Heart right ventricle (tissue), 16 donors: ENCODE results near the gene B3GALT5. TPM values are rescaled to one million over a fixed set of nuclear protein-coding genes. Genes with fewer than 3 reads are reported as not detected.
A peak's percentile ranks its signal among the peaks of the same experiment; 100 is the strongest.

ENCODE experiments used
- ATAC-seq, 8 donors: fragments of 200-7000 bp; cut with Tn5 transposase; one replicate each; pipeline ENCODE4 v1.9.1; 2020; ENCODE audit warnings: mild to moderate bottlenecking in 8 of 8, moderate library complexity in 8 of 8, moderate number of reproducible peaks in 1 of 8
- DNase-seq, 2 donors: peaks; one replicate each; pipeline ENCODE4 v3.0.0-alpha.2; 2020
- H3K27ac ChIP-seq, 10 donors: fragments of 200-600 bp; sonication (generic) in 2 of 10; one replicate each; pipeline versions ENCODE4 v1.5.0 to v1.8.0; 2020 to 2022; ENCODE audit warnings: mild to moderate bottlenecking in 3 of 10
- H3K27me3 ChIP-seq, 7 donors: fragments of 200-600 bp; one replicate each; pipeline ENCODE4 v1.8.0; 2021 to 2022; ENCODE audit warnings: mild to moderate bottlenecking in 2 of 7
- H3K36me3 ChIP-seq, 9 donors: fragments of 200-600 bp; sonication (generic) in 1 of 9; one replicate each; pipeline versions ENCODE4 v1.5.0 to v1.8.0; 2020 to 2022; ENCODE audit warnings: mild to moderate bottlenecking in 2 of 9
- H3K4me1 ChIP-seq, 9 donors: fragments of 200-600 bp; sonication (generic) in 1 of 9; one replicate each; pipeline versions ENCODE4 v1.5.0 to v1.8.0; 2020 to 2022; ENCODE audit warnings: mild to moderate bottlenecking in 4 of 9
- H3K4me3 ChIP-seq, 10 donors: fragments of 200-600 bp; sonication (generic) in 2 of 10; one replicate each; pipeline versions ENCODE4 v1.5.0 to v1.8.0; 2020 to 2022; ENCODE audit warnings: mild to moderate bottlenecking in 7 of 10, moderate library complexity in 2 of 10
- H3K9me3 ChIP-seq, 11 donors: fragments of 200-600 bp in 10 of 11; sonication (generic) in 2 of 11; one replicate each; pipeline versions ENCODE4 v1.5.0 to v1.8.0; 2013 to 2022; ENCODE audit warnings: mild to moderate bottlenecking in 2 of 11, control low read depth in 1 of 11, moderate library complexity in 1 of 11
- WGBS, 2 donors: extraction: QIAGEN DNeasy Blood & Tissue Kit; methylation state at CpG; one replicate each; pipeline ENCODE4 v1.1.7; 2013; ENCODE audit warnings: inconsistent platforms in 1 of 2; 5-methylcytosine and 5-hydroxymethylcytosine counted together
- intact Hi-C, 10 donors: fragments of 100-400 bp; cut with DNase I; formaldehyde crosslinking; loops; one replicate each; pipeline versions ENCODE4 v1.11.1 to v1.14.2; 2022
- polyA plus RNA-seq, 2 donors: library from polyadenylated mRNA; stranded (reverse); fragments of 200-250 nt; gene quantifications; one replicate each; pipeline ENCODE4 v1.2.3, GENCODE V29; 2013
- total RNA-seq, 10 donors: library from RNA; stranded (reverse); fragmentation: NEBNext Ultra II Directional in 3 of 10; extraction: Animal tissue kit (Norgen Biotek cat#: 25700) in 3 of 10; gene quantifications; one replicate each; pipeline versions ENCODE4 v1.2.1 to v1.2.4, GENCODE V29; 2021 to 2023
- TF ChIP-seq, protein P1 (sequence below), 9 donors: fragments of 200-600 bp; sonication (generic) in 2 of 9; IDR thresholded peaks; one replicate each; pipeline versions ENCODE4 v1.5.0 to v1.8.0; 2021 to 2022; ENCODE audit warnings: antibody characterized with exemption in 9 of 9, mild to moderate bottlenecking in 5 of 9, moderate library complexity in 1 of 9
- donor health status: Arrhythmogenic right ventricular cardiomyopathy.
- donor health status: ischemic (EF 13 %, LVEDD 7.1; RV severe dilation, severe dysfunction).
- donor health status: healthy with polysubstance abuse.
- donor health status: DM: no; HTN: yes; CAD: no.
- donor health status: DM: no; HTN: no; CAD: no.
- donor health status: ischemic (EF 25% LVEDD 6.9; RV normal size, moderate dysfunction).
- donor health status: ischemic (EF 25% LVEDD 5.7; RV mildly dilated, moderate dysfunction).
- donor health status: healthy.
- donor health status: DM: yes; HTN: yes; CAD: no.
- donor health status: Ischemic cardiomyopathy.
- donor health status: ischemic (EF 35%, LVEDD 5.7; RV mildly dilated, moderate dysfunction).
- donor health status: nonischemic (EF 11% LVEDD 7.7; RV severe dilation, severe dysfunction).
- donor health status: DM: yes; HTN: yes; CAD: no.
- donor health status: PGD.
- donor health status: ischemic (EF 29% LVEDD 5.4; RV normal size, mild dysfunction).
- donor health status: nonischemic (EF 23%, LVEDD 6.1; RV moderate dilation, normal function).

The B3GALT5 gene
- total and polyA plus RNA-seq, 12 donors = under 0.01 to 0.81 (median 0.15) TPM; not detected in 1

GRCh38 chr21:39675993-39676661 lies 63.4 kb downstream of the B3GALT5 start:
- peak; percentile 77 to 98 (median 91) for ATAC-seq
- peaks cover 0 to 6% (median 0%) of the 10 kb centered on the region in 11 donors for H3K9me3 ChIP-seq

DNA sequence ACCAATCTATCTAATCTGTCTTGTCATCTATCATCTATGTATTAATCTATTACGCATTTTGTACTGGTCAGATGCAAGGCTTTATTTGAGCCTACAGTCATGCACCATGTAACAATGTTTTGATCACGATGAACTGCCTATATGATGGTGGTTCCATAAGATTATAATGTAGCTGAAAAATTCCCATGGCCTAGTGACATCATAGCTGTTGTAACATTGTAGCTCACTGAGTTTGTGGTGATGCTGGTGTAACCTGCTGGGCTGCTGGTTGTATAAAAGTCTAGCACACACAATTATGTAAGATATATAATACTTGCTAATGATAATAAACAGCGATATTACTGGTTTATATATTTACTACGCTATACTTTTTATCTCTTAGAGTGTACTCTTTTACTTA lies 67.5 kb downstream of the B3GALT5 start:
- WGBS, 2 donors = 97 to 99% methylated on average over 4 of the region's 4 CpGs
- ATAC-seq (no peak), DNase-seq (no peak)
- intact Hi-C loops = no loop called here
- Histone ChIP-seq H3K27me3 (no peaks in the 10 kb centered on the region), H3K4me3 (no peak overlapping the region), H3K4me1 (peaks cover 0 to 19% (median 8%) of the 10 kb centered on the region in 9 donors), H3K9me3 (peaks cover 0 to 6% (median 0%) of the 10 kb centered on the region in 11 donors), H3K36me3 (no peaks in the 10 kb centered on the region), H3K27ac (no peak overlapping the region)
- TF ChIP-seq, protein P1, sequence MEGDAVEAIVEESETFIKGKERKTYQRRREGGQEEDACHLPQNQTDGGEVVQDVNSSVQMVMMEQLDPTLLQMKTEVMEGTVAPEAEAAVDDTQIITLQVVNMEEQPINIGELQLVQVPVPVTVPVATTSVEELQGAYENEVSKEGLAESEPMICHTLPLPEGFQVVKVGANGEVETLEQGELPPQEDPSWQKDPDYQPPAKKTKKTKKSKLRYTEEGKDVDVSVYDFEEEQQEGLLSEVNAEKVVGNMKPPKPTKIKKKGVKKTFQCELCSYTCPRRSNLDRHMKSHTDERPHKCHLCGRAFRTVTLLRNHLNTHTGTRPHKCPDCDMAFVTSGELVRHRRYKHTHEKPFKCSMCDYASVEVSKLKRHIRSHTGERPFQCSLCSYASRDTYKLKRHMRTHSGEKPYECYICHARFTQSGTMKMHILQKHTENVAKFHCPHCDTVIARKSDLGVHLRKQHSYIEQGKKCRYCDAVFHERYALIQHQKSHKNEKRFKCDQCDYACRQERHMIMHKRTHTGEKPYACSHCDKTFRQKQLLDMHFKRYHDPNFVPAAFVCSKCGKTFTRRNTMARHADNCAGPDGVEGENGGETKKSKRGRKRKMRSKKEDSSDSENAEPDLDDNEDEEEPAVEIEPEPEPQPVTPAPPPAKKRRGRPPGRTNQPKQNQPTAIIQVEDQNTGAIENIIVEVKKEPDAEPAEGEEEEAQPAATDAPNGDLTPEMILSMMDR (IDR thresholded peaks at IDR 0.05) = no peak

More at GRCh38 chr21:39675993-39676661, 63.4 kb downstream of the B3GALT5 start:
- peak in 1 of 2 donors; percentile 41 for DNase-seq
- Histone ChIP-seq H3K27me3 (no peaks in the 10 kb centered on the region), H3K4me1 (peaks cover 0 to 19% (median 9%) of the 10 kb centered on the region in 9 donors), H3K36me3 (no peaks in the 10 kb centered on the region), H3K4me3 (peak overlapping the region in 1 of 10 donors; percentile 21), H3K27ac (peak overlapping the region; percentile 32 to 80 (median 54))
- TF ChIP-seq, protein P1 (IDR thresholded peaks at IDR 0.05) = no peak
- 17 to 25% methylated on average over 14 of the region's 14 CpGs for WGBS, 2 donors
- intact Hi-C loops = no loop called here

GRCh38 chr21:39681257-39681656 lies 68.5 kb downstream of the B3GALT5 start:
- no peak for DNase-seq
- ATAC-seq = no peak
- Histone ChIP-seq H3K4me1 (peaks cover 0 to 10% (median 6%) of the 10 kb centered on the region in 9 donors), H3K36me3 (no peaks in the 10 kb centered on the region), H3K9me3 (peaks cover 0 to 6% (median 0%) of the 10 kb centered on the region in 11 donors), H3K4me3 (no peak overlapping the region), H3K27me3 (no peaks in the 10 kb centered on the region), H3K27ac (no peak overlapping the region)
- intact Hi-C loops = no loop called here
- WGBS, 2 donors = 69 to 92% methylated on average over 4 of the region's 4 CpGs
- TF ChIP-seq, protein P1 (IDR thresholded peaks at IDR 0.05) = no peak

- Histone ChIP-seq H3K27me3 (no peaks in the 10 kb centered on the region), H3K27ac (no peak overlapping the region), H3K4me3 (no peak overlapping the region), H3K4me1 (peaks cover 0 to 4% (median under 1%) of the 10 kb centered on the region in 9 donors), H3K9me3 (peaks cover 0 to 6% (median 0%) of the 10 kb centered on the region in 11 donors), H3K36me3 (no peaks in the 10 kb centered on the region)
- TF ChIP-seq, protein P1 (IDR thresholded peaks at IDR 0.05) = no peak
- ATAC-seq (no peak), DNase-seq (no peak)
- intact Hi-C loops = no loop called here
- WGBS, 2 donors = 61 to 76% methylated on average over 2 of the region's 2 CpGs
Observed at GRCh38 chr21:39681845-39682244, 69.1 kb downstream of the B3GALT5 start.
